GM12878 (cell line): ENCODE data around the gene ANGPTL2. TPM values are rescaled to one million over a fixed set of nuclear protein-coding genes. Genes with fewer than 3 reads are reported as not detected.

Experiments used
- ATAC-seq: fragments of 200-7000 bp; cut with Tn5 transposase; 3 replicates; pipeline ENCODE4 v1.9.1; 2020; ENCODE audit warnings: mild to moderate bottlenecking, moderate library complexity
- BruUV-seq: library from RNA; stranded (reverse); fragments of 400-500 nt; replicated peaks from 2 replicates; lab custom pipeline; 2021; lab: Mats Ljungman, UMichigan
- CTCF ChIA-PET: fragments of 300-600 bp; sonication (Branson Sonifier 250); formaldehyde crosslinking; extraction: SDS; loops from one replicate; lab custom pipeline; 2021; ENCODE audit warnings: inconsistent platforms; lab: Yijun Ruan, JAX
- POLR2A ChIA-PET: fragments of 350-600 bp; formaldehyde crosslinking; extraction: SDS; loops from one replicate; lab custom pipeline; 2021; ENCODE audit warnings: inconsistent platforms; lab: Charles Lee
- RAD21 ChIA-PET: fragments of 300-600 bp; sonication (Branson Sonifier 250); formaldehyde crosslinking; loops from one replicate; lab custom pipeline; 2023; ENCODE audit warnings: antibody characterized with exemption; ENCODE audit not compliant: unreplicated experiment; lab: Charles Lee
- SMC1A ChIA-PET: fragments of 300-600 bp; sonication (Branson Sonifier 250); formaldehyde crosslinking; loops from one replicate; lab custom pipeline; 2023; ENCODE audit not compliant: unreplicated experiment, uncharacterized antibody; lab: Charles Lee
- DNase-seq: peaks from one replicate; pipeline ENCODE4 v3.0.0-alpha.2; 2011; ENCODE audit warnings: low read depth, low spot score
- FAIRE-seq: peaks from 3 replicates; lab custom pipeline; 2011; peaks lifted over from hg19 to GRCh38; lab: Jason Lieb, UNC
- H2AFZ ChIP-seq: 2 replicates; pipeline ENCODE4 v1.6.0; 2011; ENCODE audit warnings: low read depth, low read length, control low read depth; ENCODE audit not compliant: control insufficient read depth
- H3K27ac ChIP-seq: 2 replicates; pipeline ENCODE4 v1.5.1; 2011; ENCODE audit warnings: control low read depth; ENCODE audit not compliant: control insufficient read depth, insufficient read depth
- H3K27me3 ChIP-seq, 2 experiments: replicated peaks in 1 of 2; 2 replicates each; pipeline versions ENCODE4 v1.6.0 to v1.6.1; 2011; ENCODE audit warnings: low read length in 1 of 2; ENCODE audit not compliant: control insufficient read depth in 2 of 2, insufficient read depth in 2 of 2
- H3K36me3 ChIP-seq, 2 experiments: 2 replicates each; pipeline ENCODE4 v1.5.1; 2011; ENCODE audit warnings: low read length in 1 of 2; ENCODE audit not compliant: control insufficient read depth in 2 of 2, insufficient read depth in 2 of 2
- H3K4me1 ChIP-seq: 2 replicates; pipeline ENCODE4 v1.6.1; 2011; ENCODE audit warnings: mild to moderate bottlenecking, low read length, moderate library complexity, mixed read lengths; ENCODE audit not compliant: control insufficient read depth, insufficient read depth
- H3K4me2 ChIP-seq: 2 replicates; pipeline ENCODE4 v1.6.0; 2011; ENCODE audit warnings: control low read depth; ENCODE audit not compliant: control insufficient read depth, insufficient read depth
- H3K4me3 ChIP-seq: fragments of 200-600 bp; sonication (generic); 2 replicates; pipeline ENCODE4 v1.5.1; 2016
- H3K79me2 ChIP-seq: 2 replicates; pipeline ENCODE4 v1.6.0; 2011; ENCODE audit warnings: low read length; ENCODE audit not compliant: control insufficient read depth, insufficient read depth
- H3K9ac ChIP-seq: 2 replicates; pipeline ENCODE4 v1.8.0; 2011; ENCODE audit warnings: low read length, control low read depth, mixed read lengths; ENCODE audit not compliant: control insufficient read depth, insufficient read depth
- H3K9me3 ChIP-seq: replicated peaks from 3 replicates; pipeline ENCODE4 v1.5.1; 2011; ENCODE audit warnings: mild to moderate bottlenecking, low read length; ENCODE audit not compliant: control insufficient read depth, insufficient read depth
- H4K20me1 ChIP-seq: 2 replicates; pipeline ENCODE4 v1.6.0; 2011; ENCODE audit not compliant: control insufficient read depth, insufficient read depth
- EGR1 ChIP-seq, 2 experiments: IDR thresholded peaks; 1 replicate in 1 of 2; 2 replicates in 1 of 2; pipeline ENCODE4 v1.6.1; 2011 to 2012; ENCODE audit warnings: low read depth in 2 of 2, low read length in 2 of 2, borderline replicate concordance in 1 of 2, mild to moderate bottlenecking in 1 of 2, moderate library complexity in 1 of 2
- HDGF ChIP-seq: fragments of 450-650 bp; IDR thresholded peaks from 2 replicates; pipeline ENCODE4 v1.6.1; 2016; ENCODE audit warnings: antibody characterized with exemption
- IRF4 ChIP-seq: IDR thresholded peaks from 2 replicates; pipeline ENCODE4 v1.6.1; 2011; ENCODE audit warnings: low read depth, low read length
- JUNB ChIP-seq: IDR thresholded peaks from 2 replicates; pipeline ENCODE4 v1.6.1; 2016; ENCODE audit warnings: antibody characterized with exemption, mild to moderate bottlenecking
- MTA2 ChIP-seq: fragments of 450-650 bp; IDR thresholded peaks from 2 replicates; pipeline ENCODE4 v1.6.1; 2016; ENCODE audit warnings: low read depth, mild to moderate bottlenecking, moderate library complexity
- NBN ChIP-seq: fragments of 450-650 bp; IDR thresholded peaks from 2 replicates; pipeline ENCODE4 v1.6.1; 2016
- NFXL1 ChIP-seq: fragments of 450-650 bp; IDR thresholded peaks from 2 replicates; pipeline ENCODE4 v1.6.1; 2017; ENCODE audit warnings: antibody characterized with exemption, mild to moderate bottlenecking, borderline replicate concordance
- NFYB ChIP-seq: IDR thresholded peaks from 2 replicates; pipeline ENCODE4 v1.6.1; 2011; ENCODE audit warnings: low read depth, mild to moderate bottlenecking, low read length, improper control_type of control experiment, moderate library complexity; ENCODE audit not compliant: insufficient read depth
- SMAD1 ChIP-seq: fragments of 450-650 bp; IDR thresholded peaks from 2 replicates; pipeline ENCODE4 v1.6.1; 2018; ENCODE audit warnings: mild to moderate bottlenecking, low read depth; ENCODE audit not compliant: partially characterized antibody
- TCF3 ChIP-seq: IDR thresholded peaks from 2 replicates; pipeline ENCODE4 v1.6.1; 2012; ENCODE audit warnings: low read depth, mild to moderate bottlenecking, low read length, borderline replicate concordance; ENCODE audit not compliant: insufficient read depth
- ZNF24 ChIP-seq: fragments of 450-650 bp; IDR thresholded peaks from 2 replicates; pipeline ENCODE4 v1.6.1; 2017; ENCODE audit warnings: antibody characterized with exemption, mild to moderate bottlenecking
- WGBS: methylation state at CpG from one replicate; pipeline ENCODE4 v1.1.6; 2016; ENCODE audit warnings: low lambda C conversion rate; ENCODE audit not compliant: insufficient replicate concordance, insufficient coverage; ENCODE audit errors: missing lambda C conversion rate; 5-methylcytosine and 5-hydroxymethylcytosine counted together
- in situ Hi-C: fragments of 300-500 bp; cut with MboI; formaldehyde crosslinking; loops from 9 replicates; pipeline ENCODE4 v1.14.3; 2018; ENCODE audit warnings: mixed read lengths
- intact Hi-C: fragments of 100-400 bp; cut with micrococcal nuclease; formaldehyde crosslinking; loops from one replicate; pipeline ENCODE4 v1.14.2; 2022; ENCODE audit not compliant: unreplicated experiment
- polyA plus RNA-seq, 11 experiments: library from polyadenylated mRNA; depleted of rRNA in 4 of 11; unstranded in 6 of 11; stranded (reverse) in 5 of 11; fragments of >200 nt; fragmentation: Nextera tagmentation in 4 of 11; fragmentation: Illumina TruSeq in 1 of 11; extraction: Ambion mirVana in 4 of 11; extraction: Trizol in 1 of 11; gene quantifications; 1 replicate in 1 of 11; 2 replicates in 10 of 11; pipeline versions ENCODE4 v1.2.1 to v1.2.3, GENCODE V29; 2011 to 2016; ENCODE audit warnings: inconsistent platforms in 2 of 11, missing spikeins in 2 of 11, low read depth in 1 of 11
- total RNA-seq, 4 experiments: library from RNA; depleted of rRNA in 3 of 4; stranded (reverse); fragments of >200 nt in 3 of 4; fragmentation: Illumina TruSeq in 1 of 4; extraction: Trizol in 1 of 4; gene quantifications; 2 replicates each; pipeline versions ENCODE4 v1.2.1 to v1.2.3, GENCODE V29; 2013 to 2021
- TF ChIP-seq, protein P1 (sequence below): IDR thresholded peaks from 2 replicates; pipeline ENCODE4 v1.6.1; 2011; ENCODE audit warnings: low read depth, low read length, improper control_type of control experiment, borderline replicate concordance

The ANGPTL2 gene
- total and polyA plus RNA-seq, 10 of the 15 experiments (the other 5 are each of a cell fraction or from before 2014, with no cell fraction given) = 0.13 to 2.6 (median 0.82) TPM; not detected in 1

GRCh38 chr9:127109212-127109711, 13.2 kb downstream of the ANGPTL2 start:
- Histone ChIP-seq H3K36me3 (no peaks in the 10 kb centered on the region; a peak in 1 of 4 replicates), H2AFZ (no peak overlapping the region), H3K27ac (no peak overlapping the region), H4K20me1 (no peaks in the 10 kb centered on the region), H3K79me2 (no peaks in the 10 kb centered on the region), H3K4me3 (no peak overlapping the region), H3K4me1 (no peaks in the 10 kb centered on the region), H3K9ac (no peak overlapping the region), H3K9me3 (no peaks in the 10 kb centered on the region), H3K27me3 (no peaks in the 10 kb centered on the region), H3K4me2 (no peak overlapping the region)
- ATAC-seq (no peak), DNase-seq (no peak), FAIRE-seq (no peak)
- no peak for TF ChIP-seq EGR1 (IDR thresholded peaks at IDR 0.05; ENCODE audit: borderline replicate concordance in 1 of 2, low read depth in 2 of 2, low read length in 2 of 2)
- no peak for TF ChIP-seq NFXL1
- in situ Hi-C loops (no loop called here), intact Hi-C loops (no loop called here)
- WGBS = 67% methylated on average over 5 of the region's 5 CpGs
- POLR2A ChIA-PET = interaction anchor here (1.2 kb wide), 1 partner anchor 44 kb away, joined by 3 read pairs; no protein-coding TSS in a partner anchor
- no TSS peak for BruUV-seq
- RAD21 ChIA-PET = no interaction called here
- SMC1A ChIA-PET = interaction anchor here (1.1 kb wide), 1 partner anchor 14 kb away, joined by 3 read pairs; no protein-coding TSS in a partner anchor
- CTCF ChIA-PET = no interaction called here

DNA sequence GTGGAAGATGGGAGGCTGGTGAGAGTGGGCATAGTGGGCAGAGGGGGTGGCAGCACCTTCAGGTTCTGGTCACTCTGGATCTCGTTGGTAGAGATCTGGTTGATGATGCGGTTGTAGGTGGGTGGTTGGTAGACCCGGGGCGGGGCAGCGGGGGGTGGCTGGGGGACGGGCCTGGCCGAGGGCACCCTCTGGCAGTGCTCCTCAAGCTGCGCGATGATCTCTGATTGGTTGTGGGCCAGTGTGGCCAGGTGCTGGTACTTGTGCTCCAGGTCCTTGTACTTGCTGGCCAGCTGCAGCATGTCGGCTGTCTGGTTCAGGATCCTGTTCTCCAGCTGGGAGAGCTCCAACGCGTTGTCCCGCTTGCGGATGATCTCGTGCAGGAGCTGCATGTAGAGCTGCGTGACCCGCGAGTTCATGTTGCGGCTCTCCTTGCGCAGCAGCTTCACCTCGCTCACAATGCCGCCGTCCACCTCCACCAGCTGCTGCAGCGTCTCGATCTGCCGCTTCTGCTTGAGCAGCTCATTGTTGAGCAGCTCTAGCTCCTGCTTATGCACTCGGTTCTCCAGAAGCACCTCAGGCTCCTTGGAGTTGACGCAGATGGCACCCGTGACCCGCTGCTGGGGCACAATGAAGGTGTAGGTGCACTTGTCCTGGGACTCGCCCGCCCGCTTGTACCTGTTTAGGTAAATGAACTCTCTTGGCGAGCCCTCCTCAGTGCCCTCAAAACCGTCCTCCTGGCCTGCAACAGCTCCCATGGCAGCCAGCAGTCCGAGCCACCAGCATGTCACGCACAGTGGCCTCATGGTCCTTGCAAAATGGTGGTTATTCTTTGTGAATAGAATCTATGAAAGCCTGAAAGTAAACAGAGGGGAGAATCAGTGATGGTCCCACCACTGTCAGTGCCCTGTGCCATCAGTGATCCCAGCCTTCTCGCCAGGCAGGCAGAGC, 14.2 kb downstream of the ANGPTL2 start:
- 83% methylated on average over 31 of the region's 38 CpGs for WGBS
- Histone ChIP-seq H3K79me2 (no peaks in the 10 kb centered on the region), H3K4me2 (no peak overlapping the region), H3K9ac (no peak overlapping the region), H4K20me1 (no peaks in the 10 kb centered on the region), H3K27me3 (no peaks in the 10 kb centered on the region), H3K4me1 (no peaks in the 10 kb centered on the region), H3K4me3 (no peak overlapping the region), H2AFZ (no peak overlapping the region), H3K27ac (no peak overlapping the region), H3K9me3 (no peaks in the 10 kb centered on the region), H3K36me3 (no peaks in the 10 kb centered on the region; a peak in 1 of 4 replicates)
- RAD21 ChIA-PET = interaction anchor here (1.2 kb wide), 1 partner anchor 62 kb away, joined by 3 read pairs; no protein-coding TSS in a partner anchor
- in situ Hi-C loops = no loop called here
- no peak for DNase-seq
- no peak for ATAC-seq
- FAIRE-seq = no peak
- POLR2A ChIA-PET = interaction anchor here (1.2 kb wide), 1 partner anchor 43 kb away, joined by 3 read pairs; no protein-coding TSS in a partner anchor
- SMC1A ChIA-PET = interaction anchor here (1.1 to 1.5 kb wide), 2 partner anchors 13 to 53 kb away, joined by 3 to 4 read pairs; no protein-coding TSS in a partner anchor
- BruUV-seq = no TSS peak
- intact Hi-C loops = no loop called here
- CTCF ChIA-PET = no interaction called here
- no peak for TF ChIP-seq ZNF24
- TF ChIP-seq SMAD1 = no peak
- TF ChIP-seq NFYB = no peak
- TF ChIP-seq, protein P1, sequence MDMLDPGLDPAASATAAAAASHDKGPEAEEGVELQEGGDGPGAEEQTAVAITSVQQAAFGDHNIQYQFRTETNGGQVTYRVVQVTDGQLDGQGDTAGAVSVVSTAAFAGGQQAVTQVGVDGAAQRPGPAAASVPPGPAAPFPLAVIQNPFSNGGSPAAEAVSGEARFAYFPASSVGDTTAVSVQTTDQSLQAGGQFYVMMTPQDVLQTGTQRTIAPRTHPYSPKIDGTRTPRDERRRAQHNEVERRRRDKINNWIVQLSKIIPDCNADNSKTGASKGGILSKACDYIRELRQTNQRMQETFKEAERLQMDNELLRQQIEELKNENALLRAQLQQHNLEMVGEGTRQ = no peak
- no peak for TF ChIP-seq HDGF
- TF ChIP-seq JUNB = no peak
- no peak for TF ChIP-seq TCF3
- no peak for TF ChIP-seq MTA2
- TF ChIP-seq IRF4 = no peak
- TF ChIP-seq NBN = no peak
